ENCODE results near the gene PTPRT.
"Not testable (repeated sequence)": the region's sequence is repeated elsewhere in the genome, so short reads cannot be mapped to it uniquely, and the experiment has no call there.

The PTPRT gene

GRCh38 chr20:43178080-43178479, 11.6 kb downstream of the PTPRT start:
- DNase-seq (ENCODE audit: low spot score): no peak
- TF ChIP-seq CTCF (IDR thresholded peaks at IDR 0.05; ENCODE audit: borderline replicate concordance, control extremely low read depth, extremely low read depth, insufficient read depth, missing control alignments): no peak
- in situ Hi-C loops (cut with MboI; ENCODE audit: low sequenced_read_pairs, unreplicated experiment): loop anchor here (25.0 kb wide), 1 partner anchor 1441 kb away; no protein-coding TSS in a partner anchor

- DNase-seq (ENCODE audit: low spot score): no peak
- in situ Hi-C loops (cut with MboI; ENCODE audit: low sequenced_read_pairs, unreplicated experiment): loop anchor here (25.0 kb wide), 1 partner anchor 1439 kb away; no protein-coding TSS in a partner anchor
- TF ChIP-seq CTCF (IDR thresholded peaks at IDR 0.05; ENCODE audit: borderline replicate concordance, control extremely low read depth, extremely low read depth, insufficient read depth, missing control alignments): no peak
These were observed 13.0 kb downstream of the PTPRT start for GRCh38 chr20:43176726-43177125.

- DNase-seq (ENCODE audit: low spot score): no peak
- in situ Hi-C loops (cut with MboI; ENCODE audit: low sequenced_read_pairs, unreplicated experiment): no loop called here
- no peak for TF ChIP-seq CTCF (IDR thresholded peaks at IDR 0.05; ENCODE audit: borderline replicate concordance, control extremely low read depth, extremely low read depth, insufficient read depth, missing control alignments)
These were observed 17.8 kb downstream of the PTPRT start for GRCh38 chr20:43171930-43172329.

DNA sequence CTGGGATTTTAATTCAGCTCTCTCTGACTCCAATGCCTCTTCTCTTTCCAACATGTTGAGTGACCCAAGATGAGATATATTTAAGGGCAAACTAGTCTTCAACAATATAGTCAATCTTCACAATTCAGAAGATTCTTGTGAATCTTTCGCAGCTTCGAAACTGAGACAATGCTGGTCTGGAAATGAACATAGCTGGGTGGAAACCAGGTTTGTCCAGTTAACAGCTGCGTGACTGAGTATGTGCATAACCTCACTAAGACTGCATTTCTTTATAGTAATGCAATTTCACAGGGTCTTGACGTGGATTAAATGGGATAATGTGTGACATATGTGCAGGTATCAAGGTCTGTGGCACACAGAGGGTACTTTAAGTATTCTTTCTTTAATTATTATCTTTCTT, 18.9 kb downstream of the PTPRT start:
- no peak for TF ChIP-seq CTCF (IDR thresholded peaks at IDR 0.05; ENCODE audit: borderline replicate concordance, control extremely low read depth, extremely low read depth, insufficient read depth, missing control alignments)
- no peak for DNase-seq (ENCODE audit: low spot score)
- in situ Hi-C loops (cut with MboI; ENCODE audit: low sequenced_read_pairs, unreplicated experiment): no loop called here

DNA sequence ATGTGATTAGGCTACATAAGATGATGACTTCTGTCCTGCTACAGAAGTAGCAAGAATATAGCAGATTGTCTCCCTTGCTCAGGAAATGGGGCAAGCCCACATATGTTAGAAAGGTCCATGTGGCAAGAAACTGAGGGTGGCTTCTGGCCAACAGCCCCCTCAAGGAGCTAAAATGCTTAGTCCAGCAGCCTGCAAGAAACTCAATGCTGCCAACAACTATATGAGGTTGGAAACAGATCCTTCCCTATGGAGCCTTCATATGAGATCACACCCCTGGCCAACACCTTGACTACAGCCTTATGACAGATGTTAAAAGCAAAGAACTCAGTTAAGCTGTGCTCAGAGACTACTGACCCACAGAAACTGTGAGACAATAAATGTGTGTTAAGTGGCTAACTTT, 22.1 kb downstream of the PTPRT start:
- DNase-seq (ENCODE audit: low spot score): no peak
- TF ChIP-seq CTCF (IDR thresholded peaks at IDR 0.05; ENCODE audit: borderline replicate concordance, control extremely low read depth, extremely low read depth, insufficient read depth, missing control alignments): no peak
- in situ Hi-C loops (cut with MboI; ENCODE audit: low sequenced_read_pairs, unreplicated experiment): no loop called here

DNA sequence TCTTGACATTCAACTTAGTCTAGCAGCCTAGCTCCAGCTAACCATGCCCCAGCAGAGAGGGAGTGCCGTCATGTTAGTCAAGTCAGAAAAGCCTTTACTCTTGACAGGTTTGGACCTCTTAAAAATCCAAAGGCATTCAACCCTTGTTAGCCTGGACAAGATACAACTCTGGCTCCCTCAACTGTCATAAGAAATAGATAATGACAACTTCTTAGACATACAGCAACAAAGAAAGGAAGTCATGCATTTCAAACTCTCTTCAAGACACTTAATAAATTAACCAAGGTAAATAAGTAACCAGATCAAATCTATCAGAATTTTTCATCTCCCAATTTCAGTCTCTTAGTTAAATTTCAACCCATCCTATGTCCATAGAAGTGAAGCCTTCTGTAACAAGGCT, 22.7 kb downstream of the PTPRT start:
- DNase-seq (ENCODE audit: low spot score): no peak
- no peak for TF ChIP-seq CTCF (IDR thresholded peaks at IDR 0.05; ENCODE audit: borderline replicate concordance, control extremely low read depth, extremely low read depth, insufficient read depth, missing control alignments)
- in situ Hi-C loops (cut with MboI; ENCODE audit: low sequenced_read_pairs, unreplicated experiment): no loop called here

GRCh38 chr20:43165611-43166010, 24.1 kb downstream of the PTPRT start:
- in situ Hi-C loops (cut with MboI; ENCODE audit: low sequenced_read_pairs, unreplicated experiment): no loop called here
- TF ChIP-seq CTCF (IDR thresholded peaks at IDR 0.05; ENCODE audit: borderline replicate concordance, control extremely low read depth, extremely low read depth, insufficient read depth, missing control alignments): no peak
- DNase-seq (ENCODE audit: low spot score): no peak

DNA sequence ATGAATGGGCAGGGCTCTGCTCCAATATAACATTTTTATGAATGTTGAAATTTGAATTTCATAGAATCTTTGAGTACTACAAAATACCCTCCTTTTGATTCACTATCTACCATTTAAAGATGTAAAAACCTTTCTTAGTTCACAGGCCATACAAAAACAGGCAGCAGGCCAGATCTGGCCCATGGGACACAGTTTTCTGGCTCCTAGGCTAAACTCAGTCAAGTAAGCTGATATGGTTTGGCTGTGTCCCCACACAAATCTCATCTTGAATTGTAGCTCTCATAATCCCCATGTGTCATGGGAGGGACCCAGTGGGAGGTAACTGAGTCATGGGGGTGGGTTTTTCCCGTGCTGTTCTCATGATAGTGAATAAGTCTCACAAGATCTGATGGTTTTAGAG, 25.0 kb downstream of the PTPRT start:
- DNase-seq (ENCODE audit: low spot score); in situ Hi-C loops (cut with MboI; ENCODE audit: low sequenced_read_pairs, unreplicated experiment): not testable (repeated sequence)

Data from GM13976 (cell line).